AG10803 (cell line): ENCODE results near the gene FHAD1.
"Not testable (repeated sequence)": the region's sequence is repeated elsewhere in the genome, so short reads cannot be mapped to it uniquely, and the experiment has no call there.

Experiments used
- DNase-seq: peaks from one replicate; pipeline ENCODE4 v3.0.0; 2010; ENCODE audit warnings: low read depth
- H3K4me3 ChIP-seq: 2 replicates; pipeline ENCODE4 v1.5.1; 2011; ENCODE audit warnings: mild to moderate bottlenecking, low read length, control low read depth
- CTCF ChIP-seq: conservative IDR thresholded peaks from 2 replicates; pipeline ENCODE4 v1.5.1; 2011; ENCODE audit warnings: mild to moderate bottlenecking, low read length, control low read depth, inconsistent platforms

Gene FHAD1

GRCh38 chr1:15368888-15369287 is 121.9 kb downstream of the FHAD1 start:
- no peak for TF ChIP-seq CTCF
- no peak for DNase-seq
- H3K4me3 ChIP-seq: no peak overlapping the region

GRCh38 chr1:15370268-15370667 is 123.2 kb downstream of the FHAD1 start:
- DNase-seq: no peak
- no peak for TF ChIP-seq CTCF
- H3K4me3 ChIP-seq: no peak overlapping the region

GRCh38 chr1:15370781-15371520 is 123.9 kb downstream of the FHAD1 start:
- no peak overlapping the region for H3K4me3 ChIP-seq
- no peak for TF ChIP-seq CTCF
- DNase-seq: no peak

- H3K4me3 ChIP-seq: no peak overlapping the region
- DNase-seq: no peak
- no peak for TF ChIP-seq CTCF
Observed at GRCh38 chr1:15371610-15372545, 124.9 kb downstream of the FHAD1 start.

- H3K4me3 ChIP-seq: no peak overlapping the region
- TF ChIP-seq CTCF: no peak
- DNase-seq: no peak
Observed at GRCh38 chr1:15378729-15379128, 131.7 kb downstream of the FHAD1 start.

- not testable (repeated sequence) for H3K4me3 ChIP-seq, DNase-seq
Observed at GRCh38 chr1:15379151-15379550, 132.1 kb downstream of the FHAD1 start.

GRCh38 chr1:15380601-15381508 is 133.8 kb downstream of the FHAD1 start:
- no peak overlapping the region for H3K4me3 ChIP-seq
- no peak for DNase-seq
- TF ChIP-seq CTCF: no peak
